ENCODE measurements around the gene MYO5A. TPM values are rescaled to one million over a fixed set of nuclear protein-coding genes. Genes with fewer than 3 reads are reported as not detected.

MYO5A gene
- total RNA-seq, 1 donor from 2014 or later: 41.1 TPM

GRCh38 chr15:52368402-52368801 is 160.3 kb downstream of the MYO5A start:
- DNase-seq (ENCODE audit: extremely low spot score, unreplicated experiment): no peak
- no peaks in the 10 kb centered on the region for H3K27me3 Mint-ChIP-seq (ENCODE audit: unreplicated experiment)
- no peak overlapping the region for H3K4me3 Mint-ChIP-seq (ENCODE audit: unreplicated experiment)
- TF ChIP-seq CTCF (IDR thresholded peaks at IDR 0.05): no peak
- no peak overlapping the region for H3K27ac Mint-ChIP-seq (ENCODE audit: unreplicated experiment)
- H3K36me3 Mint-ChIP-seq (ENCODE audit: unreplicated experiment): peaks cover 68% of the 10 kb centered on the region
- H3K4me1 Mint-ChIP-seq (ENCODE audit: unreplicated experiment): no peaks in the 10 kb centered on the region
- no peaks in the 10 kb centered on the region for H3K9me3 Mint-ChIP-seq (ENCODE audit: unreplicated experiment)

- Mint-ChIP-seq H3K9me3 (ENCODE audit: unreplicated experiment) (no peaks in the 10 kb centered on the region), H3K4me1 (ENCODE audit: unreplicated experiment) (no peaks in the 10 kb centered on the region), H3K36me3 (ENCODE audit: unreplicated experiment) (peaks cover 57% of the 10 kb centered on the region), H3K4me3 (ENCODE audit: unreplicated experiment) (no peak overlapping the region), H3K27ac (ENCODE audit: unreplicated experiment) (no peak overlapping the region), H3K27me3 (ENCODE audit: unreplicated experiment) (no peaks in the 10 kb centered on the region)
- no peak for TF ChIP-seq CTCF (IDR thresholded peaks at IDR 0.05)
- DNase-seq (ENCODE audit: extremely low spot score, unreplicated experiment): no peak
Observed at GRCh38 chr15:52362497-52362896, 166.2 kb downstream of the MYO5A start.

GRCh38 chr15:52361975-52362494 is 166.6 kb downstream of the MYO5A start:
- Mint-ChIP-seq H3K4me1 (ENCODE audit: unreplicated experiment) (no peaks in the 10 kb centered on the region), H3K27me3 (ENCODE audit: unreplicated experiment) (no peaks in the 10 kb centered on the region), H3K9me3 (ENCODE audit: unreplicated experiment) (no peaks in the 10 kb centered on the region), H3K27ac (ENCODE audit: unreplicated experiment) (no peak overlapping the region), H3K36me3 (ENCODE audit: unreplicated experiment) (peaks cover 57% of the 10 kb centered on the region), H3K4me3 (ENCODE audit: unreplicated experiment) (no peak overlapping the region)
- DNase-seq (ENCODE audit: extremely low spot score, unreplicated experiment): no peak
- TF ChIP-seq CTCF (IDR thresholded peaks at IDR 0.05): no peak

GRCh38 chr15:52361494-52361893 is 167.2 kb downstream of the MYO5A start:
- no peaks in the 10 kb centered on the region for H3K4me1 Mint-ChIP-seq (ENCODE audit: unreplicated experiment)
- H3K36me3 Mint-ChIP-seq (ENCODE audit: unreplicated experiment): peaks cover 55% of the 10 kb centered on the region
- no peak for DNase-seq (ENCODE audit: extremely low spot score, unreplicated experiment)
- H3K27me3 Mint-ChIP-seq (ENCODE audit: unreplicated experiment): no peaks in the 10 kb centered on the region
- H3K27ac Mint-ChIP-seq (ENCODE audit: unreplicated experiment): no peak overlapping the region
- no peak for TF ChIP-seq CTCF (IDR thresholded peaks at IDR 0.05)
- no peak overlapping the region for H3K4me3 Mint-ChIP-seq (ENCODE audit: unreplicated experiment)
- no peaks in the 10 kb centered on the region for H3K9me3 Mint-ChIP-seq (ENCODE audit: unreplicated experiment)

GRCh38 chr15:52360229-52361203 is 168.2 kb downstream of the MYO5A start:
- H3K4me1 Mint-ChIP-seq (ENCODE audit: unreplicated experiment): no peaks in the 10 kb centered on the region
- DNase-seq (ENCODE audit: extremely low spot score, unreplicated experiment): no peak
- no peaks in the 10 kb centered on the region for H3K9me3 Mint-ChIP-seq (ENCODE audit: unreplicated experiment)
- no peak for TF ChIP-seq CTCF (IDR thresholded peaks at IDR 0.05)
- no peak overlapping the region for H3K4me3 Mint-ChIP-seq (ENCODE audit: unreplicated experiment)
- peaks cover 48% of the 10 kb centered on the region for H3K36me3 Mint-ChIP-seq (ENCODE audit: unreplicated experiment)
- no peak overlapping the region for H3K27ac Mint-ChIP-seq (ENCODE audit: unreplicated experiment)
- no peaks in the 10 kb centered on the region for H3K27me3 Mint-ChIP-seq (ENCODE audit: unreplicated experiment)

Measured in osteocyte (in vitro differentiated cells).